OCI-LY7 (cell line): Measurements from ENCODE around the gene TMPRSS4.

Source experiments
- CTCF ChIP-seq: fragments of 200-600 bp; sonication (generic); conservative IDR thresholded peaks from 2 replicates; pipeline ENCODE4 v1.5.1; 2014; ENCODE audit warnings: mild to moderate bottlenecking, antibody characterized with exemption, low read length, moderate library complexity, mixed read lengths
- EZH2phosphoT487 ChIP-seq: fragments of 200-600 bp; sonication (generic); IDR thresholded peaks from 2 replicates; pipeline ENCODE4 v1.6.1; 2018; ENCODE audit warnings: low read depth, borderline replicate concordance, mild to moderate bottlenecking, mixed run types, antibody characterized with exemption, low read length, moderate library complexity, mixed read lengths

DNA sequence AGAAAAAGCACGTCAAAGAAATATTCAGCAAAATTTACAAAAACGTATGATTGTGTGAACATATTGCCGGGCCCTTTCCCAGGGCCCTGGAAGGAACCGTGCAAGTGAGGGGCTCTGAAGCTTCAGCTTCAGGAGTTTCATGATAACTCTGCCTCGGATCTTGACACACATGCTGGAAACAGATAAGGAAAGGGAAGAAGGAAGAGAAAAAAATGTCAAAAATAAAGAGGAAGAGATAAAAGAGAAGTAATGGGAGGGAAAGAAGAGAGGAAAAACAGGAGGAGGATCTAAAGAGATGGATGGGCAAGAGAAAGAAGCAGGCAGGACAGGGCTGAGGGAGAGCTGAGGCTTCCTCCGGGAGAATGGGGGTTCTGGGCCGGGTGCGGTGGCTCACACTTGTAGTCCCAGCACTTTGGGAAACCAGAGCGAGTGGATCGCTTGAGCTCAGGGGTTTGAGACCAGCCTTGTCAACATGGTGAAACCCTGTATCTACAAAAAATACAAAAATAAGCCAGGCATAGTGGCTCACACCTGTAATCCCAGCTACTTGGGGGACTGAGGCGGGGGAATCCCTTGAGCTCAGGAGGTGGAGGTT lies 2.7 kb upstream of the TMPRSS4 start:
- TF ChIP-seq CTCF (no peak), EZH2phosphoT487 (no peak)
